Stimulated activated CD4-positive, alpha-beta T cell treated with anti-CD3 and anti-CD28 coated beads, Interleukin-2, amount 100 ng/mL, for 24 hours (primary cell): Measurements from ENCODE around the gene SPC24.
"Not testable (repeated sequence)": the region's sequence is repeated elsewhere in the genome, so short reads cannot be mapped to it uniquely, and the experiment has no call there.

Source experiments
- DNase-seq, 2 donors: peaks; one replicate each; pipeline ENCODE4 v3.0.0-alpha.2; 2020

SPC24 gene

GRCh38 chr19:11191934-11192333 lies 36.4 kb upstream of the SPC24 start:
- DNase-seq: no peak

GRCh38 chr19:11191273-11191755 lies 35.7 kb upstream of the SPC24 start:
- DNase-seq: no peak

GRCh38 chr19:11190501-11190900 lies 34.9 kb upstream of the SPC24 start:
- no peak for DNase-seq

GRCh38 chr19:11187441-11187840 lies 31.9 kb upstream of the SPC24 start:
- no peak for DNase-seq

- no peak for DNase-seq
These were observed 27.4 kb upstream of the SPC24 start for GRCh38 chr19:11182994-11183393.

GRCh38 chr19:11181488-11181887 lies 25.9 kb upstream of the SPC24 start:
- no peak for DNase-seq

GRCh38 chr19:11180975-11181374 lies 25.4 kb upstream of the SPC24 start:
- not testable (repeated sequence) for DNase-seq

- DNase-seq: no peak
These were observed 24.8 kb upstream of the SPC24 start for GRCh38 chr19:11180346-11180745.

GRCh38 chr19:11179716-11180297 lies 24.2 kb upstream of the SPC24 start:
- DNase-seq: peak in 1 of 2 donors; percentile 22

- DNase-seq: not testable (repeated sequence)
These were observed 23.5 kb upstream of the SPC24 start for GRCh38 chr19:11179145-11179465.

- DNase-seq: no peak
These were observed 22.0 kb upstream of the SPC24 start for GRCh38 chr19:11177592-11177991.

GRCh38 chr19:11176466-11177193 lies 21.0 kb upstream of the SPC24 start:
- no peak for DNase-seq

- DNase-seq: no peak
These were observed 20.3 kb upstream of the SPC24 start for GRCh38 chr19:11175920-11176319.

- no peak for DNase-seq
These were observed 18.8 kb upstream of the SPC24 start for GRCh38 chr19:11174336-11174735.

- no peak for DNase-seq
These were observed 18.1 kb upstream of the SPC24 start for GRCh38 chr19:11173516-11174155.

GRCh38 chr19:11172576-11172975 lies 17.0 kb upstream of the SPC24 start:
- DNase-seq: no peak

- DNase-seq: no peak
These were observed 15.6 kb upstream of the SPC24 start for GRCh38 chr19:11171144-11171543.

GRCh38 chr19:11169896-11170678 lies 14.5 kb upstream of the SPC24 start:
- DNase-seq: no peak

GRCh38 chr19:11168568-11168967 lies 13.0 kb upstream of the SPC24 start:
- no peak for DNase-seq

- DNase-seq: no peak
These were observed 10.9 kb upstream of the SPC24 start for GRCh38 chr19:11166281-11167142.

GRCh38 chr19:11165486-11166030 lies 10.0 kb upstream of the SPC24 start:
- no peak for DNase-seq

GRCh38 chr19:11164879-11165406 lies 9.4 kb upstream of the SPC24 start:
- DNase-seq: no peak
